Activated T-cell treated with anti-CD3 and anti-CD28 coated beads for 4 hours (primary cell): ENCODE data around the gene SLC15A1.
"Not testable (repeated sequence)": the region's sequence is repeated elsewhere in the genome, so short reads cannot be mapped to it uniquely, and the experiment has no call there.

Source experiments
- DNase-seq: peaks from one replicate; pipeline ENCODE4 v3.0.0-alpha.2; 2020

Gene SLC15A1

DNA sequence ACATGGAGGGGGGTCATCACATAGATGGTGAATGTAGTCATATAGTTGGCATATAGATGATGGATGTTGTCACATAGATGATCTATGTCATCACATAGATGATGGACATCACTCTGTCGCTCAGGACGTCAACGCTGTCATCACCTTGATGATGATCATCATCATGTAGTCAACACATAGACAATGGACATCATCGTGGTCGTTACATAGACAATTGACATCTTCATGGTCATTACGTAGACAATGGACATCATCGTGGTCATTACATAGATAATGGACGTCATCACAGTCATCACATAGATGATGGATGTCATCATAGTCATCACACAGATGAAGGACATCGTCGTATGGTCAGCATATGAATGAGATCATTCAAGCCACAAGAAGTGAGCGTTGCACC lies 28.6 kb upstream of the SLC15A1 start:
- no peak for DNase-seq

DNA sequence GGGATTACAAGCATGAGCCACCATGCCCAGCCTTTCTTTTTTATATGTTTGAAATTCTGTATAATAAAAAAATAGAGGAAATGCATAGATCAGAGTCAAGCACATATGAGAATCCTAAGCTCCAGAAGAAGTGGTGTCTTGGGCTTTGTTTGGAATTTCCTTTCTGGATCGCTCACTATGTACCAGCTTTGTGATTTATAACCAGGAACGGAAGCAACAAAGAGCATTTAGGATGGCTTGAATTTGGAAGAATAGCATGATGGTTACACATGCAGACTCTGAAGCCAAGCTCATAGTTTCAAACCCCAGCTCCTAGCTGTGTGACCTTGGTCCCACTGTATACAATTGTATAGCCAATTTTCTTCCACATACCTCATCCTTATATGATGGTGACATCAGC lies 28.0 kb upstream of the SLC15A1 start:
- DNase-seq = no peak

DNA sequence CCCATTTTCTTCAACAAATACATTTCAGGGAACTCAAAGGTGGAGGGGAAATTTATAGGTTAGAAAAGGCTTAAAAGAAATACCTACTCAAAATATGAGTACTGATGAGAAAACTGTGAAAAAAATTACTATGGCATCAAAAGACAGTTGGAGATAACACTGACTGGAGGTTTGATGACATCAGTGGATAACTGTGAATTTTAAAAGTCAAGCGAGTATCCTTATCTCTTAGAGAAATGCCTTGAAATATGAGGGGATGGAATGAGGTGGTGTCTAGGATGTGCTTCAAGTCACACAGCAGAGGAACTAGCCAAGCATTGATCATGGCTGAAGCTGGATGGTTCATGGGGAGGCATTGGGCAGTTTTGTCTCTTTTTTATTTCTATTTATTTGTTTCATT lies 27.2 kb upstream of the SLC15A1 start:
- no peak for DNase-seq

DNA sequence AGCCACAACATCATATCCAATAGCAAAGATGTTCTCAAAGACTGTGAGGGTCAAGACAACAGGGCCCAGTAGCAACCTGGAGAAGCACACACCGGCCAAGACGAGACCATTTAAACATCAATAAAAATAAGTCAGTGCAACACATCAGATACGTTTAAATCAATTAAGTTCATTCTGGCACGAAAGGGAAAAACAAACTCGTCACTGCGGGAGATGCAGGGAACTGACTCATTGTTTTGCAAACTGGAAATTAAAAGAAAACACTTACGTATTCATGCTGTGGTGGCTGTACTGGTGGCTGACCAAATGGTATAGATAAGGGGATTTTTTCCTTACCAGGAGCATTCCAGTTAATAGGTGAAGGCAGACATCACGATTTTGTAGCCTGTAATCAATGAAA lies 26.3 kb upstream of the SLC15A1 start:
- no peak for DNase-seq

DNA sequence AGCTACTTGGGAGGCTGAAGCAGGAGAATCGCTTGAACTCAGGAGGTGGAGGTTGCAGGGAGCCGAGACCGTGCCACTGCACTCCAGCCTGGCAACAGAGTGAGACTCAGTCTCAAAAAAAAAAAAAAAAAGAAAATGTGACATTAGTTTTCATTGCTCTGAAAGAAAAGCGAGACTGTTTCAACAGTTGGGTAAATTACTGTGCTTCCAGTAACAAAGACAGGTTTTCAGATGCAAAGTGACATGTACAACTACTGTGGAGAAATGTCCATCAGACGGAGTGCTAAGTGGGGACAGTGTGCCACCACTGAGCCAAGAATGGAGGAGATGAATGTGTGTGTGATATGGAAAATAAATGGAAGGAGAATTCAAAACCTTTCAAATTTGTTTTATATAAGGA lies 24.2 kb upstream of the SLC15A1 start:
- DNase-seq = no peak

DNA sequence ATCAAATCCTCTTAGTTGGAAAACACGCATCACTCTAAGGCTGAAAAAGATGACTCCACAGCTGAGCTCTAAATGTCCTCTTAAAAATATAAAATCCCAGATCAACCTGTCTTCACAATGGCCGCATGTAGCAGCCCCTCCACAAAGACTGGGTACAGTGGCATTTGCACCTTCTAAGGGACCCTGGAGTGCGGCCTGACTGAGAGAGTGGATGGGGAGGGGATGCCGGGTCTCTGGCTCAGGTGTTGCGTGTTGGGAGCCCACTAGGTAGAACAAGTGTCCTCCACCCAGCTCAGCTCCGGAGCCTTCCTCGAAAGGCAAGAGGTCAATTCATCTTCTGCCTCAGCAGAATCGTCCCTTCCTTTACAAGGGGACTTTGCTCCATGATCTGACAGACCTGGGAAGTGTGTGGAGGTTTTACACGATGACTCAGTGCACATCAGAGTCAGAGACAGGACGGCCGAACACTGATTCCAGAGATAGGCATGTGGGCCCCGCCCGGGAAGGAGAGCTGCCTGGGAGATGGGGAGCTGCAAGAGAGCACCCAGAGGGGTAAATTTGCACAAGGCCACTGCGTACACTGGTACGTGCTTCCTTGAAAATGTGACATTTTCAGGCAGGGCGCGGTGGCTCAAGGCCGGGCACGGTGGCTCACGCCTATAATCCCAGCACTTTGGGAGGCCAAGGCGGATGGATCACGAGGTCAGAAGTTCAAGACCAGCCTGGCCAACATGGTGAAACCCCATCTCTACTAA lies 23.5 kb upstream of the SLC15A1 start:
- DNase-seq = no peak

DNA sequence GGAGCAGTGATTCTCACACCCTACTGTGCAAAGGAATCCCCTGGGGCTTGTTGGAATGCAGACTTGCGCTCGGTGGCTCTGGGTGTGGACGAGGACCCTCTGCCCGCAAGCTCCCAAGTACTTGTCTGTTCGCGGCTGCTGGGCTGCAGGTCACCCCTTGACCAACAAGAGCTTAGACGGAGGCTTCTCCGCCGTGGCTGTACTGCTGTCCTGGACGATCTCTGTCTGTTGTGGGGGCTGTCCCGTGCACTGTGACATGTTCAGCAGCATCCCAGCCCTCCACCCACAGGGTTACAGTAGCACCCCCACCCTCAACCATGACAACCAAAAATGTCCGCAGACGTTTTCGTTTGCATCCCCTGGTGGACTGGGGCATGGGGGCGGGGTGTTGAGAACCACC lies 22.9 kb upstream of the SLC15A1 start:
- DNase-seq = no peak

DNA sequence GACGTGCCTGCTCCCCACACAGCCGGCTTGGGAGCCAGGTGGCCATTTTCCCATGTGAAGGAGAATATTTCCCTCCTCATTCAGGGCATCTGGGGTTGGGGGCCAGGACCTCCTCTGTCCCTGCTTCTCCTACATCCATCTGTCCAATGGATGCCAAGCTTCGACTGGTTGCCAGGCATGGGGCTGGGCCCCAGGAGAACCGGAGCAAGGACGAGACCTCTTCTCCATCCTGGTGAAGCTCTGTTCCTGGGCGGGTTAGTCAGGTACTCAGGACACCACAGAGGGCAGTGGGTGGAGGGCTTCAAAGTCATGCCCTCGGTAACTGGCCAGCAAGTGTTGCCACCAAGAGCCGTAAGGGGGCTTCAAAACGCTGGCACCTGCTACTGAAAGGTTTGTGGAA lies 22.3 kb upstream of the SLC15A1 start:
- DNase-seq = no peak

DNA sequence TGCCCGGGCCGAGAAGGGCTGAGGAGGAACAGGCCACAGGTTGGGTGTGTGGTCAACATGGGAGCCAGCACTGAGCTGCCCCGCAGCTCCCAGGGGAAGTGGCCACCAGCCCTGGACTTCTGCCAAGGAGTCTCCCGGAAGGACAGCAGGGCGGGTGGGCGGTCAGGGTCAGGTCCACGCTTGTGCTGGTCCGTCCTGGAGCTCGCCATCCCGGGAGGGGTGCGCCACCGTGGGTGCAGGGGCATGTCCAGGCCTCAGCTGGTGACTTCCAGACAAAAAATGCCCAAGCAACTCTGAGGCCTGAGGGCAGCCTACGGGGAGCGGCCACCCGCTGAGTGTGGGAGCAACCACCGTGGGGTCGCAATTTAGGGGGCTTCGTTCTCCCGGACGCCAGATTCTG lies 21.4 kb upstream of the SLC15A1 start:
- no peak for DNase-seq

DNA sequence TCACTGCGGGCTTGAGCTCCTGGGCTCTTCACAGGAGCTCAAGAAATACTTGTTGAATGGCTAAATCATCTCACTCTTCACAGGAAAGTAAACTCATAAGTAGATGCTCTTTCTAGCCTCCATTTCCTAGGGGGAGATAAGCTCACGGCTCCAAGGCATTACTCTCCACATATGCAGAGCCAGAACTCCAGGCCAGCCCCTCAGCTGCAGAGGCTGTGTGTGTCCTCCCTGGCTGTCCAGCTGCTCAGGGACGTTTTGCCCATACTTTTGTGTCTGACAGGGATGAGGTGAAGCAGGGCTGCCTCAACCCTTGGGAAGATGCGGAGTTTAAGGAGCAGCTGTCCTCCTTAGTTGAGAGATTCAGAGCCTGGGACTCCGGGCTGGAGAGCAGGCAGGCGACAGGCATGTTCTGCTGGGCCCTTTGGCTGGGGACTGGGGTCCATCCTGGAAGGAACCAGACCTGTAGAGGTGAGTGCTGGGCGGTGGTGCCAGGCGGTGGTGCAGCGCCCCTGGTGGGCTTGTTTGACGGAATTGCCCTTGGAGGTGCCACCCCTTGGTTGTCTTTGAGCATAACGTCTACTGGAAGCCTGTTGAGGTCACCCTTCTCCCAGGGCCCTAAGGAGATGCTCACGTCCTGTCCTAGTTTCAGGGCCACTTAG lies 20.5 kb upstream of the SLC15A1 start:
- no peak for DNase-seq

DNA sequence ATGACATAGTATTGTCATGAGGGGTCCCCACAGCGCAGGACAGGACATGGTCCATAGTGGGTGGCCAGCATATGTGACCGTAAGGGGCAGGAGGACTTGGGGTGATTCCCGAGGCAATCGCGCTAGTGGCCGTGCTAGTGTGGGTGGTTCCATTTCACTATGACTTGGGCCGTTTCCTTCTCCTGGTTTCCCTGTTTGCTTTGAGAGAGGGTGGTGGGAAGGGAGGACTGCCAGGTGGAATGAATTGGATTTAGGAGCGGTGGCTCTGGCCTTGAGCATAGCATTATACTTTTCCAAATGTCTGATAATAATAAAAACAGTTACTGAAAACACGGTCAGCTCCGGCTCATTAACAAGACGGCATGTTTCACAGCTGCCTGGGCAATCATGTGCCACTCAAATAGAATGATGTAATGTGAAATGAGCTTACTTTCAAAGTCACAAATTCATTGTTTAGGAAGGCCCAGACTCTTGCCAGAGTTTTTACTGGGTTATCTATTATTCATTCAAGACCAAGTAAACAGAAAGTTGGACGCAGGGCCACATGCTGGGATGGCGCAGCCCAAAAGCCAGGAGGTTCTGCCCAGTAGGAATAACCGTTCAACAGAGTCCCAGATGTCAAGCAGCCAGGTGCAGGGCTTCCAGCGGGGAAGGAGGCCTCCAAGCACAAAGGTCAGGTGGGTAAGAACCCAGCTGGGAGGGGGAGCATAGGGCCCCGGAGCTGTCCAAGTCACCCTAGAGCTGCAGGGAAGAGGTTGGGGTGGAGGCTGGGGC lies 19.6 kb upstream of the SLC15A1 start:
- DNase-seq = no peak

DNA sequence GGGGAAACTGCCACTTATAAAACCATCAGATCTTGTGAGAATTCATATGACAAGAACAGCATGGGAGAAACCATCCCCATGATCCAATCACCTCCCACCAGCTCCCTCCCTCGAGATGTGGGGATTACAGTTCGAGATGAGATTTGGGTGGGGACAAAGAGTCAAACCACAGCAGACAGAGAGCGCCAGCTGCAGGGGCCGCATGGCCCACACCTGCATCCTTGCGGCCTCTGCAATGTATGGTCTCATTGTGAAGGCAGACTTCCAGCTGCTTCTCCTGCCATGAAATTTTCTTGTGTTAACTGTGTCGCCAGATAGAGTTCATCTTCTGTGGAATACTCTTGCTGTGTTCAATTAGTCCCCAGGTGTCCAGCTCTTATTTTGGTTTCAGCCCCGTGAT lies 17.3 kb upstream of the SLC15A1 start:
- DNase-seq = no peak

DNA sequence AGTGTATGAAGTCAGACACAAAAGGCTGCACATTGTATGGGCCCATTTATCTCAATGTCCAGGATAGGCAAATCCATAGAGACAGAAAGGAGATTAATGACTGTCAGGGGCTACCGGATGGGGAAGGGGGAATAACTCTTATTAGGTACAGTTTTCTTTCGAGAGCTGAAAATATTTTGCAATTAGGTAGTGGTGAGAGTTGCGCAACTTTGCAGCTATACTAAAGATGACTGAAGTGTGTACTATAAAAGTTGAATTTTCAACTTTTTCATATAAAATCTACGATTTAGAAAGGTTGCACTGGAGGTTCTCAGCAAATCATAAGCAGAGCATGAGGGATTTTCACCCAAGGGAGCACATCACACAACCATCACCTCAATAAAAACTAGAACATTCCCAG lies 16.1 kb upstream of the SLC15A1 start:
- DNase-seq = no peak

DNA sequence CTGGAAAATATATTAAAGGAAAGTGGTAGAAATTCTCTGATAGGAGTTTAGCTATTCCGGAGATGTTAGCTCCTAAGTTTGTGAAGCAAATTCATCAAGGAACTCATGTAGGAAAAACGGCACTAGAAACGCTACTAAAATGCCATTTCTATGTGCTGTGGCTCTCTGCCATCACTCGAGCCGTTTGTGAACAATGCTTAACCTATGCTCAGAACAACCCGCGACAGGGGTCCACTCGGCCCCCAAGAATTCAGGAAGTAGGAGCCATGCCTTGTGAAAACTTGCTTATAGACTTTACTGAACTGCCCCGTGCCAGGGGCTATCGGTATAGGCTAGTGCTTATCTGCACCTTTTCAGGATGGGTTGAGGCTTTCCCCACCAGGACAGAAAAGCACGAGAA lies 14.2 kb upstream of the SLC15A1 start:
- no peak for DNase-seq

DNA sequence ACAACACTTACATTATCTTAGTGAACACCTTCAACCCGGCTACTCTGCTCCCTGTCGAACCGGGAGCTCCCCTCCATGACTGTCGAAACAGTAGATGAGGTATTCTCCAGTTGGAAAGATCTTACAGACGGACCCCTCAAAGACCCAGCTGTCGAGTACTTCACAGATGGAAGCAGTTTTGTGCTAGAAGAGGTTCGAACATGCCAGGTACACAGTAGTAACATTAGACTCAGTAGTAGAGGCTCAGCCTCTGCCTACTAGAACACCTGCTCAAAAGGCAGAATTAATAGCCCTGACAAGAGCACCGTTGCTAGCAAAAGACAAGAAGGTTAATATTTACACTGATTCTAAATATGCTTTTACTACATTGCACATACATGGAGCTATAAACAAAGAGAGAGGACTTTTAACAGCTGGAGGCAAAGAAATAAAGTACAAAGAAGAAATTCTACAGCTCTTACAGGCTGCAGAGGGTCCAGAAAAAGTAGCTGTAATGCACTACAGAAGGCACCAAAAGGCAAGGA lies 13.6 kb upstream of the SLC15A1 start:
- no peak for DNase-seq

DNA sequence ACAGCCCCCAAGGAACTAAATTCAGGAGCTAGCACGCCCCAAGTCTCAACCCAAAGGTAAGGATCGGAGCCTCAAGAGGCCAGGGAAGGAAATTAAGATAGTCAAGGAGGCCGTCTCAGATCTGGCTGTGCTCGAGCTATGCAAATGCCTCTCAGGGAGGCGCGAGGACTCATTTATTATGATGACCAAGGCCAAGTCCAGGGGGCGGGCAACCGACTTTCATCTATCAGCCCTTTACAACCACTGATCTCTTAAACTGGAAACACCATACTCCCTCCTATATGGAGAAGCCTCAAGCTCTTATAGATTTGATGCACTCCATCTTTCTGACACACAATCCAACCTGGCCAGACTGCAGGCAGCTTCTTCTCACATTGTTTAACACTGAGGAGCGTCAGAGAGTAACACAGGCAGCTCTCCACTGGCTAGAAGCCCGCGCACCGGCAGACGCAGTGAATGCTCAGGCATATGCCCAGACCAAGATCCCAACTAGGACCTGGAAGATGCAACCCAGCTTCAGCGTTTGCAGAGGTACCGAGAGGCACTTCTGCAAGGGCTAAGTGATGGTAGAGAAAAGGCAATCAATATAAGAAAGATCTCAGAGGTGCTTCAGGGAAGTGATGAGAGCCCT lies 9.6 kb upstream of the SLC15A1 start:
- no peak for DNase-seq

DNA sequence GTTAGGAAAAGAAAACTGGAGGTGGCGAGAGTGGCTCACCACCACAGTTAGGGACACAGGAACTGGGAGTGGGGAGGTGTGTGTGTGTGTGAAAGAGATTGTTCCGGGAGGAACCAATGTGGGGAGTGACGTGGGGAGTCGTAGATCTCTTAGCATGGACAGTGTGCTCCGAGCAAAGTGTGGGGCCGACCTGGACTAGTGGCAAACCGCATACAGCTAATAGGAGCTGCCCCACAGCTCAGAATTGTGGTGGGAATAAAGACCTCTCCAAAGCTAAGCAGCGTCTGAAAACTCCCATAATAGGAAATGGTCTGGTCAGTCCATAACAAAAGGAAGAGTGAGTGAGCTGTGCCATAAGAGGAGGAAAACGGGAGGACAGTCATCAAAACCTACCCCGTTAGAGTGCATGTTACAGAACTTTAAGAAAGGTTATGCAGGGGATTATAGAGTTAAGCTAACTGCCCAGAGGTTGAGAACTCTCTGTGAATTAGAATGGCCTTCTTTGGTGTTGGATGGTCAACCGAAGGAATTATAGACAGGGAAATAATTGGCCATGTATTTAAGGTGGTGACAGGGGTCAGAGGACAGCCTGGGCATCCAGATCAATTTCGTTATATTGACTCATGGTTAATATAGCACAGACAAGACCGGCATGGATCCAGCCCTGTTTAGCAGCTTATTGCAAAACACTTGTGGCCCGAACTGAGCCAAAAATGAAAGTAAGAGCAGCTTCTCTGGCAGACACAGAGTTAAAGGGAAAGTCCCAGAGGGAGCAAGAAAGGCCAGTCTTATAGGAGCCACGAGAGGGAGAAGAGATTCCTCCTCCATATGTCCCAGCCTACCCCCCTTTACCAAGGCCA lies 8.9 kb upstream of the SLC15A1 start:
- no peak for DNase-seq

DNA sequence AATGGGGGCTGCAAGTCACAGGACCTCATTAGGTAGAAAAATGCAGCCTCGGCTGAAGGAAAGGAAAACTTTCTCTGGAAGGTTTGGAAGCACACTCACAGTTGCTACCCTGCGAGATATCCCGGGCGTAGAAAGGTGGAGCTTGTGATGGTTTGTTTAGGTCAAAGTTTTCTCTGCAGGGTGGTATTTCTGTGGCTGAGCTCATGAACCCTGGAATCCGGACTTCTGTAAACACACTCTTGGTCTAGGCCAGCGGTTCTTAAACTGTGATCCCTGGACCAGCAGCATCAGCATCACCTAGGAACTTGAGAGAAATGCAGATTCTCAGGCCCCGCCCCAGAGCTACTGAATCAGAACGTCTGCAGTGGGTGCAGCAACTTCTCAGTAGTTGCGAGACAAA lies 3.3 kb upstream of the SLC15A1 start:
- no peak for DNase-seq

DNA sequence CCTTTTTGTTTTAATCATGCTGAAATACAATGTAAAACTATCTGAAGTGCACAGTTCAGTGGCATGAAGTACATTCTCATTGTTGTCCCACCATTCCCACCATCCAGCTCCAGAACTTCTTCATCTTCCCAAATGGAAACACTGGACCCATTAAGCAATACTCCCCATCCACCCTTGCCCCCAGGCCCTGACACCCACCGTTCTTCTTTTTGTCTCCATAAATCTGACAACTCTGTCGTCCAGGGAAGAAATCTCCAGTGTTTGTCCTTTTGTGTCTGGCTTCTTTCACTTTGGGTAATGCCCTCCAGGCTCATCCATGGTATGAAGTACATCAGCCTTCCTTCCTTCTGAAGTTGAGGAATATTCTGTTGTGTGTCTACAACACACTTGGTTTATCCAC lies 2.6 kb upstream of the SLC15A1 start:
- DNase-seq = no peak

DNA sequence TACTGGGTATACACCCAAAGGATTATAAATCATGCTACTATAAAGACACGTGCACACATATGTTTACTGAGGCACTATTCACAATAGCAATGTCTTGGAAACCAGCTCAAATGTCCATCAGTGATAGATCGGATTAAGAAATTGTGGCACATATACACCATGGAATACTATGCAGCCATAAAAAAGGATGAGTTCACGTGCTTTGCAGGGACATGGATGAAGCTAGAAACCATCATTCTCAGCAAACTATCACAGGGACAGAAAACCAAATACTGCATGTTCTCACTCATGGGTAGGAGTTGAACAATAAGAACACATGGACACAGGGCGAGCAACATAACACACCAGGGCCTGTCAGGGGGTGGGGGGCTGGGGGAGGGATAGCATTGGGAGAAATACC lies 2.0 kb upstream of the SLC15A1 start:
- not testable (repeated sequence) for DNase-seq

DNA sequence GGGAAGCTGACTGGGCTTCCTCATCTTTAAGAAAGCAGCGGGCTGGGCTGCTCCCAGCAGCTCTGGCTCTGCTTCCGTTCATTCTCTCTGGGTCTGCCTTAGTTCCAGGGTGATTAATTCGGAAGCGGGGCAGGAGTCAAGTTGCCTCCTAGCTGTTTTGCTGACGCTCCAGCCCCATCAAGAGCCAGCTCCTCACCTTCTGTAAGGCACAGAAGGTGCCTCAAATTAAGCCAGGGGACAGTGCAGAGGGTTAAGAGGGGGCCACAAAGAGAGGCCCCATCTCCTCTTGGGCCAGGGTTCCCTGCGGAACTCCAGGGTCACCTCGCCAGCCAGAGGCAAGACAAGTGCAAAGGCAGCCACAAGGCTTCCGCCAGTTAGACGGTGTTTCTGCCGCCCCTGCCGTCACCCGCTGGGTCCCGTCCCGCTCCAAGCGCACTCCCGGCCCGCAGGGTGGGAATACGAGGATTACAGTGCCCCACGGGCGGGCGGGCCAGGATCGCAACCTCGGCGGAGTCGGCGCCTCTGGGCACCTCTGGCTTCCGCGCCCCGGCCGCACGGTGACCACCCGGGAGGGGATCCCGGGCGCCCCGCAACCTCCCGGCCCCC lies 508 bp downstream of the SLC15A1 start:
- no peak for DNase-seq

DNA sequence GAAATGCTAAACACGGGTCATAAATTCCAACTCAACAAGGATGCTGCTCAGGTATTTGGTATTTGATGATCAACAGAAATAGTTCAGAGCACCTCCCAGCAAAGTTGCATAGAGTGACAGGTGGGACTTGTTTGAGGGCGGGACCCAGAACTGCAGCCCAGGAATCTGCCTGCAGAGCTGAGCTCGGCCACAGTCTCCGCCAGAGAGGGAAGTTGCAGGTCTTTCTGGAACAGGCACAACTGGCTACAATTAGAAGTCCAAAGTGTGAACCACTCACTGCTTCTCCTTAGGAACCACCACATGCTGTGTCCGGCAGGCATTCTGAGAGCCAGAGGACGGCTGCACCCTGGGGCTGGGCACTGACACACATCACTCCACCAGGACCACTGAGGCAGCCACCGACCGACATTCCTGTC lies 1.1 kb downstream of the SLC15A1 start:
- DNase-seq = no peak
